Tibial artery (tissue), 4 donors: ENCODE measurements around the gene SPSB2.

Experiments used
- DNase-seq, 2 donors: peaks; one replicate each; pipeline ENCODE4 v3.0.0-alpha.2; 2019
- H3K27ac ChIP-seq, 2 donors: fragments of 200-600 bp; sonication (generic) in 1 of 2; 1 replicate in 1 of 2; 2 replicates in 1 of 2; pipeline ENCODE4 v1.5.1; 2018 to 2019; ENCODE audit warnings: mild to moderate bottlenecking in 1 of 2
- H3K27me3 ChIP-seq, 2 donors: fragments of 200-600 bp; sonication (generic) in 1 of 2; one replicate each; pipeline versions ENCODE4 v1.5.1 to v1.6.0; 2016 to 2019
- H3K36me3 ChIP-seq, 3 donors: fragments of 200-600 bp; sonication (generic) in 2 of 3; one replicate each; pipeline ENCODE4 v1.5.1; 2016 to 2019; ENCODE audit warnings: mild to moderate bottlenecking in 2 of 3
- H3K4me1 ChIP-seq, 4 donors: fragments of 200-600 bp; sonication (generic) in 2 of 4; 1 replicate in 3 of 4; 2 replicates in 1 of 4; pipeline ENCODE4 v1.5.1; 2016 to 2019
- H3K4me3 ChIP-seq, 2 donors: fragments of 200-600 bp; sonication (generic) in 1 of 2; 1 replicate in 1 of 2; 2 replicates in 1 of 2; pipeline ENCODE4 v1.5.1; 2018 to 2019; ENCODE audit warnings: mild to moderate bottlenecking in 2 of 2
- H3K9me3 ChIP-seq, 3 donors: fragments of 200-600 bp; sonication (generic) in 1 of 3; one replicate each; pipeline ENCODE4 v1.5.1; 2016 to 2019
- intact Hi-C: fragments of 100-400 bp; cut with DNase I; formaldehyde crosslinking; loops from one replicate; pipeline ENCODE4 v1.15.0; 2023; ENCODE audit warnings: low total_unique reads
- TF ChIP-seq, protein P1 (sequence below), 2 experiments: fragments of 200-600 bp in 1 of 2; fragments of 450-650 bp in 1 of 2; IDR thresholded peaks; one replicate each; pipeline ENCODE4 v1.5.1; 2017 to 2019; ENCODE audit warnings: antibody characterized with exemption in 2 of 2, mild to moderate bottlenecking in 1 of 2, moderate library complexity in 1 of 2

The SPSB2 gene

DNA sequence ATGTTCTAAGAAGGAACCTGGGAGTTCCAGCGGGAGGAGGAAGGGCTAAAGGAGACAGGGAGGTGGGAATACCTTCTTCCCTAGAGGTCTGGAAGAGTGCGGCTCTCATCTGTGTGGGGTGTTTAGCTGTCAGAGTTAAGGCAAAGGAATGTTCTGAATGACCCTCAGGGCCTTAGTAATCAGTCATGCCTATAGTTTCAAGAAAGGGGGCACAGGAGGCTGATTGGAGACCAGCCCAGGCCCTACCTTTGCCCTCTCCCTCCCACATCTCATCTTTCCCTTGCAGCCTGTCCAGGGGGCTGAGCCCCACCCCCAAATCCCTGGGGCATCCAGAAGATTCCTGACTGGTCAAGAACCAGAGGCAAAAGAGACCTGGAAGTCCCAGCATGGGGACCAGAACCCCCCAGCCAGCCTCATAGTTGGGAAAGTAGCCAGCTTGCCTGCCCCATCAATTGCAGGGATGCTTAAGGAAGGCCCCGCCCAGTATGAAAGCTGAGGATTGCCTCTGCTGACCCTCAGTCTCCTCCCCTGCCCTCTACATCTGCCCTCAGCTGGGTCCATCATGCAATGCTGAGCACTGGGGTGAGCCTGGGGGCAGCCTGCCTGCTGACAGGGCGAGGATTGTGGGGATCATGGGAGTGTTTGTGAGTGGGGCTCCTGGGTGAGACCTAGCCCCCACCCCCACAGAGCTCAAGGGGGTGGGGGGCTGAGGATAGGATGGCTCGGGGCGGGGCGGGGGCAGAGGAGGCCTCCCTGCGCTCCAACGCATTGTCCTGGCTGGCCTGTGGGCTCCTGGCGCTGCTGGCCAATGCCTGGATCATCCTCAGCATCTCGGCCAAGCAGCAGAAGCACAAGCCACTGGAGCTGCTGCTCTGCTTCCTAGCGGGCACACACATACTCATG, 49.7 kb downstream of the SPSB2 start:
- Histone ChIP-seq H3K27ac (no peak overlapping the region), H3K27me3 (peaks cover 0 to 62% of the 10 kb centered on the region in 2 donors), H3K36me3 (no peaks in the 10 kb centered on the region), H3K4me3 (no peak overlapping the region), H3K4me1 (peaks cover 0 to 40% (median 35%) of the 10 kb centered on the region in 4 donors), H3K9me3 (no peaks in the 10 kb centered on the region)
- TF ChIP-seq, protein P1, sequence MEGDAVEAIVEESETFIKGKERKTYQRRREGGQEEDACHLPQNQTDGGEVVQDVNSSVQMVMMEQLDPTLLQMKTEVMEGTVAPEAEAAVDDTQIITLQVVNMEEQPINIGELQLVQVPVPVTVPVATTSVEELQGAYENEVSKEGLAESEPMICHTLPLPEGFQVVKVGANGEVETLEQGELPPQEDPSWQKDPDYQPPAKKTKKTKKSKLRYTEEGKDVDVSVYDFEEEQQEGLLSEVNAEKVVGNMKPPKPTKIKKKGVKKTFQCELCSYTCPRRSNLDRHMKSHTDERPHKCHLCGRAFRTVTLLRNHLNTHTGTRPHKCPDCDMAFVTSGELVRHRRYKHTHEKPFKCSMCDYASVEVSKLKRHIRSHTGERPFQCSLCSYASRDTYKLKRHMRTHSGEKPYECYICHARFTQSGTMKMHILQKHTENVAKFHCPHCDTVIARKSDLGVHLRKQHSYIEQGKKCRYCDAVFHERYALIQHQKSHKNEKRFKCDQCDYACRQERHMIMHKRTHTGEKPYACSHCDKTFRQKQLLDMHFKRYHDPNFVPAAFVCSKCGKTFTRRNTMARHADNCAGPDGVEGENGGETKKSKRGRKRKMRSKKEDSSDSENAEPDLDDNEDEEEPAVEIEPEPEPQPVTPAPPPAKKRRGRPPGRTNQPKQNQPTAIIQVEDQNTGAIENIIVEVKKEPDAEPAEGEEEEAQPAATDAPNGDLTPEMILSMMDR (IDR thresholded peaks at IDR 0.05) = no peak
- no peak for DNase-seq
- intact Hi-C loops = no loop called here

DNA sequence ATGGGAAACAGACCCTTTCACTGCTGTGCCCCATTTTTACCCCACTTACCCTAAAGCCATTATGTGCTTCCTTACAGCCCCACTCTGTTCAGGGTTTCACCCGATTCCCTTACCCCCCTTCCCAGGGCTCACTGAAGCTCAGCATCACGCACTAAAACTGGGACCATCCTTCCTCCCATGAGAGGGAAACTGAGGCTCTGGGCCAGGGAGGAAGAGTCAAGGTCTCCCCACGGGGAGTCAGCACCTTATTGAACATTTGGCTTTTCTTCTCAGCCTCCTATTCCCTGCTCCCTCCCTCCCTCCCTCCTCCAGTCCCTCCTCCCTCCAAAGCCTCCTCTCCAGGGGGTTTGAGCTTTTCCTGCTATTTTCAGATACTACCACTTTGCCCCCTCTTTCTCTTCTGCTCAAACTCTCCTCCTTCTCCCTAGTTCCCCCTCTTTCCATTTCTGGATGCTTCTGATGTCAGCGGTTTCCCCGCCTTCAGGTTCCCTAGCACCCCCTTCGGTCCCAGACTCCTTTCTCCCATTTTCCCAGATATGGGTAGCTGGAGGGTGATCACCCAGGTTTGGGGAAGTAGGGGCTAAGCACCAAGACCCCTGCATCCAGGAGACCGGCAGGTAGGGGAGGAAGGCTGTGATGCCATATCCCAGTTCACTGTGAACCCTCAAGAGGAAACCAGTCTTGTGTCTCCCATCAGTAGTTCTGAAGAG, 50.5 kb downstream of the SPSB2 start:
- H3K27ac ChIP-seq = no peak overlapping the region

DNA sequence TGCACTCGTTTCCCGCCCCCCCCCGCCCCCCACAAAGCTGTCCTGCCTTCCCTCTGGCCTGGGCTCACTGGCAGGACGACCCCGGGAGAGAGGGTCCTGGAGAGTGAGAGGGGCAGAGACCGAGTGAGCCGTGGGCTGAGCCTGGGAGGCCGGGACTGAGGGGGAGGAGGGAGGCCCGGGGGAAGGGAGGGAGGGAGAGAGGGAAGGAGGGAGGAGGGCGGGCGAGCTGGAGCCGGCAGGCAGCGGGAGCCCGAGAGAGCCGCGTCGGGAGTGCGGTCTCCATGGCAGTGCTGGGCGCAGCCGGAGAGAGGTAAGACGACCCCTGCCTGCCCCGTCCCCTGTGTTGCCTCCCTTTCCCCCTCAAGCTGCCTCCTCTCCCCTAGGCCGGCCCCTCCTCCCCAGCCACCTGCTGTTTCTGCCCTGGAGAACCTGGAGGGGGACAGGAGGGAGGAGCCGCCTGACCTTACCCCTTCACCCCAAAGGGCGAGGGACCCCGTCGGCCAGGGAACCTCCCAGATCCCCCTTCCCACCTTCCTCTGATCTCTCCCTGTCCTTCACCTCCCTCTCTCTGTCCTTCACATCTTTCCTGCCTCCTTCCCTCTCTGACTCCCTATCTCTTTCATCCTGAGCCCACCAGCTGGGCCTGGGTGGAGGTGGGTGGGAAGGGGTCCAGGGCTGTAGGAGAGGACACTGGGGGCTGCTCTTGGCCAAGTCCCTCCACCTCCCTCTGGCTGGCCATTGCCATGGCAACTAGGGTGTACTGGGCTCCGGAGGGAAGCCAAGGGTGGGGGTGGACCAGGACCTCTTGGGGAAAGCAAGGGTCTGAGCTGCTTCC, 51.3 kb downstream of the SPSB2 start, which contains the start of gene GPR162:
TSS of gene GPR162 (plus strand) at position 231 of the 835 bp plus-strand sequence. CDS start 2,078 bp downstream, outside the sequence.
- intact Hi-C loops = no loop called here
- H3K4me3 ChIP-seq = peak within 1 kb of the TSS; percentile 43 to 53
- no peak for DNase-seq
- peaks cover 0 to 67% of the 10 kb centered on the region in 2 donors for H3K27me3 ChIP-seq
- H3K4me1 ChIP-seq = peaks cover 0 to 27% (median 22%) of the 10 kb centered on the region in 4 donors
- H3K36me3 ChIP-seq = no peaks in the 10 kb centered on the region
- H3K27ac ChIP-seq = peak within 1 kb of the TSS in 1 of 2 donors; percentile 3
- H3K9me3 ChIP-seq = no peaks in the 10 kb centered on the region
- TF ChIP-seq, protein P1 (IDR thresholded peaks at IDR 0.05) = no peak

More for the DNA sequence above, 50.5 kb downstream of the SPSB2 start:
- no peak for DNase-seq
- intact Hi-C loops = no loop called here
- peaks cover 0 to 34% (median 29%) of the 10 kb centered on the region in 4 donors for H3K4me1 ChIP-seq
- H3K9me3 ChIP-seq = no peaks in the 10 kb centered on the region
- TF ChIP-seq, protein P1 (IDR thresholded peaks at IDR 0.05) = no peak
- no peaks in the 10 kb centered on the region for H3K36me3 ChIP-seq
- H3K27me3 ChIP-seq = peaks cover 0 to 65% of the 10 kb centered on the region in 2 donors
- no peak overlapping the region for H3K4me3 ChIP-seq
